ENCODE data around the gene FLOT1. TPM values are rescaled to one million over a fixed set of nuclear protein-coding genes. Genes with fewer than 3 reads are reported as not detected.
"Not testable (repeated sequence)": the region's sequence is repeated elsewhere in the genome, so short reads cannot be mapped to it uniquely, and the experiment has no call there.

The FLOT1 gene
- total and polyA plus RNA-seq, 7 experiments from 2014 or later, result 59.4 to 204 (median 85.4) TPM

DNA sequence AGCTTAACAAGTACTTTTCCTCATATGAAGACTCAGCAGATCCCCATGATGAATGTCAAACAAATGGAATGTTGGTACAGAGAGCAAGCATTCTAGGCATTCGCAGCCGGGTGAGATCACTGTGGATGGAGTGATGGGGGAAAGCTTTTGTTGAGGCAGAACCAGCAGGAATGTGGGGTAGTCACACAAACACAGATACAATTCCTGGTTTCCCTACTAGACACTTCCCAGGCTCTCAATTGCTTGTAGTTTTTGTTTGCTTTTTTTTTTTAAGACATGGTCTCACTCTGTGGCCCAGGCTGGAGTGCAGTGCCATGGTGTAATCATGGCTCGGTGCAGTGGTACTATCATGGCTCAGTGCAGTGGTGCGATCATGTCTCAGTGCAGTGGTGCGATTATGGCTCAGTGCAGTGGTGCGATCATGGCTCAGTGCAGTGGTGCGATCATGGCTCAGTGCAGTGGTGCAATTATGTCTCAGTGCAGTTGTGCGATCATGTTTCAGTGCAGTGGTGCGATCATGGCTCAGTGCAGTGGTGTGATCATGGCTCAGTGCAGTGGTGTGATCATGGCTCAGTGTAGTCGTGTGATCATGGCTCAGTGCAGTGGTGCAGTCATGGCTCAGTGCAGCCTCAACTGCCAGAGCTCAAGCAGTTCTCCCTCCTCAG, 17.2 kb upstream of the FLOT1 start:
- Histone ChIP-seq H3K9me3 (ENCODE audit: control insufficient read depth in 2 of 3, low read length in 3 of 3) (no peaks in the 10 kb centered on the region), H3K36me3 (ENCODE audit: control insufficient read depth in 2 of 3, insufficient read depth in 3 of 3, low read length in 3 of 3) (no peaks in the 10 kb centered on the region), H3K27ac (ENCODE audit: low read depth, low read length) (no peak overlapping the region), H3K4me3 (ENCODE audit: low read length) (no peak overlapping the region), H3K4me1 (ENCODE audit: control insufficient read depth in 2 of 2, insufficient read depth in 2 of 2, low read length in 2 of 2) (peaks cover 0 to 12% of the 10 kb centered on the region in 2 donors), H3K27me3 (ENCODE audit: control insufficient read depth in 2 of 2, insufficient read depth in 2 of 2, low read length in 2 of 2) (no peaks in the 10 kb centered on the region)
- POLR2A ChIA-PET, result interaction anchor here (1.9 kb wide), 1 partner anchor 10 kb away, joined by 9 read pairs; no protein-coding TSS in a partner anchor
- Mint-ChIP-seq H3K36me3 (peaks cover 0 to 4% (median 0%) of the 10 kb centered on the region in 5 donors), H3K27me3 (no peaks in the 10 kb centered on the region), H3K4me3 (no peak overlapping the region), H3K4me1 (peaks cover 14 to 27% (median 24%) of the 10 kb centered on the region in 7 donors), H3K27ac (no peak overlapping the region), H3K9me3 (peaks cover 0 to 2% (median 0%) of the 10 kb centered on the region in 11 donors)
- CTCF ChIA-PET, result interaction anchor here (0.6 kb wide), 1 partner anchor 89 kb away, joined by 3 read pairs; no protein-coding TSS in a partner anchor
- intact Hi-C loops (cut with micrococcal nuclease), result no loop called here
- ATAC-seq (no peak), DNase-seq (no peak)

DNA sequence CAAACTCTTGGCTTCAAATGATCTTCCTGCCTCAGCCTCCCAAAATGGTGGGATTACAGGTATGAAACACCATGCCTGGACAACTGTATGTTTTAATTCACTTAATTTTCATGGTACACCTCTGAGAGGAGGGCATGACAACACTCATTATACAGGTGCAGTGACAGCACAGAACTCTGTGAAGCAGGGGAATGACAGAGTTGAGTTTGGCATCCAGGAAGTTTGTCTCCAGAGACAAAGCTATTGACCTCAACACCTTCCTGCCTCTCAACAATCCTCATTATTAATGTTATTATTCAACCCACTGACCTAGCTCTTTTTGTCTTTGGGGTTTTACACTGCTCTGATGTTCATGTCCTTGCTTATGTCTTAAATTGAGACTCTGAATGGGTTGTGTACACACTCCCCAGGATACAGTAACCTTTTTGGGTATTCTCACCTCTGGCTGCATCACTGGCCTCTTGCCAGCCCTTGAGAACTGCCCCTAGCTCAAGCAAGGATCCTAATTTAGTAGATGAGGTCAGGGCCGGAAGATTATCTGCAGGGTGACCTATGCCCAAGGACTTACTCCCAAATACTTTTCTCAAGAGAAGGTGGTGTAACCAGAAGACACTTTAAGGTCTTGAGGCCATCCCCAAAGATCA, 14.9 kb upstream of the FLOT1 start:
- no peaks in the 10 kb centered on the region for H3K9me3 ChIP-seq (ENCODE audit: control insufficient read depth in 2 of 3, low read length in 3 of 3)
- H3K4me1 ChIP-seq (ENCODE audit: control insufficient read depth in 2 of 2, insufficient read depth in 2 of 2, low read length in 2 of 2), result no peaks in the 10 kb centered on the region
- Mint-ChIP-seq H3K27me3 (no peaks in the 10 kb centered on the region), H3K9me3 (peaks cover 0 to 2% (median 0%) of the 10 kb centered on the region in 11 donors), H3K4me1 (peaks cover 0 to 12% (median 7%) of the 10 kb centered on the region in 7 donors), H3K4me3 (no peak overlapping the region), H3K36me3 (peaks cover 0 to 2% (median 0%) of the 10 kb centered on the region in 5 donors), H3K27ac (peak overlapping the region in 1 of 9 donors; percentile 10)
- intact Hi-C loops (cut with micrococcal nuclease), result no loop called here
- ChIA-PET CTCF (no interaction called here), POLR2A (interaction anchor here (1.1 to 1.3 kb wide), 2 partner anchors 9 to 53 kb away, joined by 4 read pairs; no protein-coding TSS in a partner anchor)
- DNase-seq (no peak), ATAC-seq (no peak)
- H3K27me3 ChIP-seq (ENCODE audit: control insufficient read depth in 2 of 2, insufficient read depth in 2 of 2, low read length in 2 of 2), result no peaks in the 10 kb centered on the region
- no peak overlapping the region for H3K27ac ChIP-seq (ENCODE audit: low read depth, low read length)
- H3K4me3 ChIP-seq (ENCODE audit: low read length), result no peak overlapping the region
- no peaks in the 10 kb centered on the region for H3K36me3 ChIP-seq (ENCODE audit: control insufficient read depth in 2 of 3, insufficient read depth in 3 of 3, low read length in 3 of 3)

DNA sequence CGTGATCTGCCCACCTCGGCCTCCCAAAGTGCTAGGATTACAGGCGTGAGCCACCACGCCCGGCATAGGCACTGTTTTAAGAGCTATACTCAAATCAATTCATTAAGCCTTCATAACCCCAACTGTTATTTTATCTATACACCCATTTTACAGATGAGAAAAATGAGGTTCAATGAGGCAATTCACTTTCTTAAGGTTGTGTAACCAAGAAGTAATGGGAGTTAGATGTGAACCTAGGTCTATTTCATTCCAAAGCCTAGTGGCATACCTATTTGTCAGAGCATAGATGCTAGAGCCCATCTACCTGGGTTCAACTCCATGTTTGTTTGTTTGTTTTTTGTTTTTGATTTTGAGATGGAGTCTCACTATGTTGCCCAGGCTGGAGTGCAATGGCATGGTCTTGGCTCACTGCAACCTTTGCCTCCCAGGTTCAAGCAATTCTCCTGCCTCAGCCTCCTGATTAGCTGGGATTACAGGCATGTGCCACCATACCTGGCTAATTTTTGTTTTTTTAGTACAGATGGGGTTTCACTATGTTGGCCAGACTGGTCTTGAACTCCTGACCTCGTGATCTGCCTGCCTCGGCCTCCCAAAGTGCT, 14.0 kb upstream of the FLOT1 start:
- H3K27me3 ChIP-seq (ENCODE audit: control insufficient read depth in 2 of 2, insufficient read depth in 2 of 2, low read length in 2 of 2); CTCF ChIA-PET; H3K4me3 Mint-ChIP-seq; H3K27me3 Mint-ChIP-seq; DNase-seq; H3K4me1 ChIP-seq (ENCODE audit: control insufficient read depth in 2 of 2, insufficient read depth in 2 of 2, low read length in 2 of 2); H3K27ac Mint-ChIP-seq; H3K36me3 ChIP-seq (ENCODE audit: control insufficient read depth in 2 of 3, insufficient read depth in 3 of 3, low read length in 3 of 3); H3K4me3 ChIP-seq (ENCODE audit: low read length); H3K4me1 Mint-ChIP-seq; H3K36me3 Mint-ChIP-seq; H3K27ac ChIP-seq (ENCODE audit: low read depth, low read length); H3K9me3 Mint-ChIP-seq; ATAC-seq; H3K9me3 ChIP-seq (ENCODE audit: control insufficient read depth in 2 of 3, low read length in 3 of 3): not testable (repeated sequence)
- POLR2A ChIA-PET, result interaction anchor here (0.6 to 1.3 kb wide), 3 partner anchors 10 to 57 kb away, joined by 3 to 4 read pairs (median 4); no protein-coding TSS in a partner anchor
- intact Hi-C loops (cut with micrococcal nuclease), result loop anchor here in 1 of 2 donors (1.0 kb wide), 1 partner anchor 15 kb away; no protein-coding TSS in a partner anchor

DNA sequence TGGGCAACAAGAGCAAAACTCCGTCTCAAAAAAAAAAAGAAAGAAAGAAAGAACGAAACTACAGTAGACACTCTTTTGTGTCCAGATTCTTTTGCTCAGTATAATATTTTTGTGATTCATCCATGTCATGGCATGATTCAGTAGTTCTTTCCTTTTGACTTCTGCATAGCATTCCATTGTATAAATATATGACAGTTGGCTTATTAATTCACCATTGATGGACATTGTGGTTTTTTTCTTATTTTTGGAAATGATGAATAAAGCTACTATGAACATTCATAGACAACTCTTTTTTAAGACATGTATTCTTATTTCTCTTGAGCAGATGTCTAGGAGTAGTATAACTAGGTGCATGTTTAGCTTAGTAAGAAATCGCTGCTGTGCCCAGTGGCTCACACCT, 12.1 kb upstream of the FLOT1 start:
- Mint-ChIP-seq H3K27ac (no peak overlapping the region), H3K4me1 (peaks cover 0 to 13% (median 7%) of the 10 kb centered on the region in 7 donors), H3K36me3 (no peaks in the 10 kb centered on the region), H3K27me3 (no peaks in the 10 kb centered on the region), H3K4me3 (no peak overlapping the region), H3K9me3 (no peaks in the 10 kb centered on the region)
- no peak overlapping the region for H3K4me3 ChIP-seq (ENCODE audit: low read length)
- DNase-seq, result no peak
- no peaks in the 10 kb centered on the region for H3K36me3 ChIP-seq (ENCODE audit: control insufficient read depth in 2 of 3, insufficient read depth in 3 of 3, low read length in 3 of 3)
- H3K4me1 ChIP-seq (ENCODE audit: control insufficient read depth in 2 of 2, insufficient read depth in 2 of 2, low read length in 2 of 2), result no peaks in the 10 kb centered on the region
- no peaks in the 10 kb centered on the region for H3K27me3 ChIP-seq (ENCODE audit: control insufficient read depth in 2 of 2, insufficient read depth in 2 of 2, low read length in 2 of 2)
- no peaks in the 10 kb centered on the region for H3K9me3 ChIP-seq (ENCODE audit: control insufficient read depth in 2 of 3, low read length in 3 of 3)
- no peak overlapping the region for H3K27ac ChIP-seq (ENCODE audit: low read depth, low read length)
- ATAC-seq, result no peak
- intact Hi-C loops (cut with micrococcal nuclease), result no loop called here
- ChIA-PET POLR2A (interaction anchor here (0.6 to 0.7 kb wide), 2 partner anchors 45 to 142 kb away, joined by 3 read pairs; no protein-coding TSS in a partner anchor), CTCF (interaction anchor here (0.7 kb wide), 1 partner anchor 25 kb away, joined by 4 read pairs; no protein-coding TSS in a partner anchor)

DNA sequence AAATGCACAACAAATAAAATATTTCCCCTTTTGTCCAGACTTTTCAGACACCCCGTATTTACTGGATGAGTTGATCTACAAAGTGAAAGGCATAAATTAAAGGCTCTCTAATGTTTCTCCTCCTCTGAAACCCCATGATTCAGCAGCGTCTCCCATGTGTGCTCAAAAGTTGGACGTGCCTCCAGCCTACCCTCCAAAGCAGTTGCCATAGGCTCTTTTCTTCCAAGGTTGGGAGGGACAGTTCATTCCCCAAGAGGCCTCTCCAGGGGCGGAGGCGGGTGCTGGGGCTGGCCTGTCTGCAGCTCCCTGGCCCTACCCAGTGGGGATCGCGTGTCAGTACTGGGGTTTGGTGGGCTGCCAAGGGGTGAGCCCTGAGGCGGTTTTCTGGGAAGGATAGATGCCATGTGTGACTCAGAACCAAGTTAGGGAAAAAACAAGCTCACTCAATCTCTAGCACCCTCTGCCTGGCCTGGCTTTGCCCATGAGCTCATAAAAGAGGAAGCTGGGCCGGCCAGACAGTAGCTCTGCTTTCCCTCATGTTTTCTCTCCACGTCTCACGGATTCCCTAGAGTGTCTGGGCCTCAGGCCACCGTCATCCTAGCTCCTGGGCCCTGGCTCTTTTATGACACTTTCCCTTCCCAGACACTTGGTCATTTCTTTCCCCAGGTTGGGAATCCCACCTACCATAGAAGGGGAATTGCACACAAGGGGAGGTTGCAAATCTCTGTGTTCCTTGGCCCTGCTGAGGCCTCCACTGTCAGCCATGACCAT, 9.9 kb upstream of the FLOT1 start:
- H3K9me3 ChIP-seq (ENCODE audit: control insufficient read depth in 2 of 3, low read length in 3 of 3), result no peaks in the 10 kb centered on the region
- ChIA-PET POLR2A (interaction anchor here (0.9 kb wide), 2 partner anchors 15 to 61 kb away, joined by 3 read pairs; no protein-coding TSS in a partner anchor), CTCF (no interaction called here)
- no peaks in the 10 kb centered on the region for H3K36me3 Mint-ChIP-seq
- no peaks in the 10 kb centered on the region for H3K36me3 ChIP-seq (ENCODE audit: control insufficient read depth in 2 of 3, insufficient read depth in 3 of 3, low read length in 3 of 3)
- no peaks in the 10 kb centered on the region for H3K27me3 ChIP-seq (ENCODE audit: control insufficient read depth in 2 of 2, insufficient read depth in 2 of 2, low read length in 2 of 2)
- intact Hi-C loops (cut with micrococcal nuclease), result no loop called here
- no peak overlapping the region for H3K27ac ChIP-seq (ENCODE audit: low read depth, low read length)
- no peak overlapping the region for H3K27ac Mint-ChIP-seq
- H3K9me3 Mint-ChIP-seq, result no peaks in the 10 kb centered on the region
- H3K4me3 ChIP-seq (ENCODE audit: low read length), result no peak overlapping the region
- H3K4me1 Mint-ChIP-seq, result peaks cover 8 to 27% (median 20%) of the 10 kb centered on the region in 7 donors
- no peak for DNase-seq
- no peaks in the 10 kb centered on the region for H3K27me3 Mint-ChIP-seq
- no peaks in the 10 kb centered on the region for H3K4me1 ChIP-seq (ENCODE audit: control insufficient read depth in 2 of 2, insufficient read depth in 2 of 2, low read length in 2 of 2)
- ATAC-seq, result peak; percentile 54
- H3K4me3 Mint-ChIP-seq, result no peak overlapping the region

DNA sequence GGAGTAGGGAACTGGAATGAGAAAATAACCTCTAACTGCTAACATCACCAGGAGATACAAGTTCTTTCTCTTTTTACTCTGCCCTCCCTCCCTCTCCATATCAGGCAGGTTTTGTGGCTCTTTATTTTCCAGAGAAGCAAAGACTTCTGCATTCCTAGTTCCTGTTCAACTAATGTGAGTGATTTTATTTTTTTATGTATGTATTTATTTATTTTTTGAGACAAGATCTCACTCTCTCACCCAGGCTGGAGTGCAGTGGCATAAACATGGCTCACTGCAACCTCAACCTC, 7.8 kb upstream of the FLOT1 start:
- ChIA-PET POLR2A (interaction anchor here (0.6 kb wide), 2 partner anchors 18 to 40 kb away, joined by 3 read pairs; no protein-coding TSS in a partner anchor), CTCF (no interaction called here)
- Mint-ChIP-seq H3K4me1 (peaks cover 5 to 35% (median 19%) of the 10 kb centered on the region in 7 donors), H3K4me3 (no peak overlapping the region), H3K9me3 (no peaks in the 10 kb centered on the region), H3K36me3 (no peaks in the 10 kb centered on the region), H3K27me3 (no peaks in the 10 kb centered on the region), H3K27ac (no peak overlapping the region)
- Histone ChIP-seq H3K36me3 (ENCODE audit: control insufficient read depth in 2 of 3, insufficient read depth in 3 of 3, low read length in 3 of 3) (no peaks in the 10 kb centered on the region), H3K27ac (ENCODE audit: low read depth, low read length) (no peak overlapping the region), H3K27me3 (ENCODE audit: control insufficient read depth in 2 of 2, insufficient read depth in 2 of 2, low read length in 2 of 2) (no peaks in the 10 kb centered on the region), H3K4me1 (ENCODE audit: control insufficient read depth in 2 of 2, insufficient read depth in 2 of 2, low read length in 2 of 2) (no peaks in the 10 kb centered on the region), H3K4me3 (ENCODE audit: low read length) (no peak overlapping the region), H3K9me3 (ENCODE audit: control insufficient read depth in 2 of 3, low read length in 3 of 3) (no peaks in the 10 kb centered on the region)
- intact Hi-C loops (cut with micrococcal nuclease), result no loop called here
- no peak for ATAC-seq
- DNase-seq, result no peak

Data from naive thymus-derived CD4-positive, alpha-beta T cell (primary cell).